T47D (cell line): Measurements from ENCODE around the gene FRS2.
A peak's percentile ranks its signal among the peaks of the same experiment; 100 is the strongest.
"Not testable (repeated sequence)": the region's sequence is repeated elsewhere in the genome, so short reads cannot be mapped to it uniquely, and the experiment has no call there.

ENCODE experiments used
- DNase-seq, 2 experiments: peaks; one replicate each; pipeline versions ENCODE4 v3.0.0 to v3.0.0-alpha.2; 2011 to 2012; ENCODE audit warnings: low read depth in 1 of 2, low spot score in 1 of 2
- JUND ChIP-seq: IDR thresholded peaks from 2 replicates; pipeline ENCODE4 v1.6.1; 2012; ENCODE audit warnings: low read depth
- in situ Hi-C: cut with HindIII; loops from 2 replicates; pipeline ENCODE4 v1.10.0; 2016; ENCODE audit warnings: low sequenced_read_pairs, low pct_unique_long_range_greater_than_20kb

FRS2 gene

DNA sequence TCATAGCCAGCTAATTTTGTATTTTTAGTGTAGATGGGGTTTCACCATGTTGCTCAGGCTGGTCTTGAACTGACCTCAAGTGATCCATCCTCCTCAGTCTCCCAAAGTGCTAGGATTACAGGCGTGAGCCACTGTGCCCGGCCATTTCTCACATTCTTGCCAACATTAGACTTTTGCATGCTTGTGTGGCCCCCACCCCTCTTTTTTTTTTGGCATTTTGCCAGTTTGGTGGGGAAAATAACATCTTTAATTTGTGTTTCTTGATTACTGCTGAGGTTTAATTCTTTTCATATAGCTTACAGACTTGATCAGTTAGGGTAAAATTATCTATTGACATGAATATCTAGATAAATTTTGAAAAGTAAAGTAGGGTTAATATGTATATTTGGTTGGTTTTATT lies 118.9 kb downstream of the FRS2 start:
- DNase-seq: no peak
- TF ChIP-seq JUND: no peak
- in situ Hi-C loops: no loop called here

DNA sequence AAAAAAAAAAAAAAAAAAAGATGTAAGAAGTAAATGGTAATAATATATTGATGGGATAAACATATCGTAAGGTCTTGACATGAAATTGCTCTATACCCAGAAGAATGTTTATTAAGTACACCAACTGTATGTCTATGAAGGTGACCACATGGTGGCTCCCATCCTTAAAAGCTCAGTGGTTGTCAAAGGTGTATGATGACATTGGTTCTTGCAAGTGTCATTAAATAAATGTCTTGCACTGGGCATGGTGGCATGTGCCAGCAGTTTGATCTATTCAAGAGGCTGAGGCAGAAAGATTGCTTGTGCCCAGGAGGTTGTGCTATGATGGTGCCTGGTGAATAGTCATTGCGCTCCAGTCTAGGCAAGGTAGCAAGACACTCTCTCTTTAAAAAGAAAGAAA lies 125.5 kb downstream of the FRS2 start:
- DNase-seq: peak in 1 of 2 experiments; percentile 58
- no peak for TF ChIP-seq JUND
- in situ Hi-C loops: no loop called here

DNA sequence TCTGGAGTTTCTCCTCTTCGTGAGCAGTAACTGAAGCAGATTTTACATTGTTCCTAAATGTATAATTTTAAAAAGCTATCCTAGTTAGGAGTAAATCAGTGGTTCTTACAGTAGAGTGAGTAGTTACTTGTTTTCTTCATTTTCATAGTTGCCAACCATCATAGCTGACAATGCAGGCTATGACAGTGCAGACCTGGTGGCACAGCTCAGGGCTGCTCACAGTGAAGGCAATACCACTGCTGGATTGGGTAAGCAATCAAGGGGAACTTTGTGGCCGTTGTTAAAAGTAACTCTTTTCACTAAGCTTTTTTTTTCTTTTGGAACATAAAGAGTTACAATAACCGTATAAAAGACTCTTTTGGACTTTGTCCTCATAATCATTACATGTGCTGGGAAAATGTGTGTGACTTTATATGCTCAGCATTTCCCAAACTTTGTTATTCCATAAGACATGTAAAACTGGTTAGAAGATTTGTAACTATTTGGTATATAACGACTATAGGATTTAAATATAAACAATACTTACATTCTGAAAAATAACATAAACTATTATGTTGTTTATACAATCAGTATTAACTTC lies 128.1 kb downstream of the FRS2 start:
- no peak for TF ChIP-seq JUND
- no peak for DNase-seq
- in situ Hi-C loops: no loop called here

DNA sequence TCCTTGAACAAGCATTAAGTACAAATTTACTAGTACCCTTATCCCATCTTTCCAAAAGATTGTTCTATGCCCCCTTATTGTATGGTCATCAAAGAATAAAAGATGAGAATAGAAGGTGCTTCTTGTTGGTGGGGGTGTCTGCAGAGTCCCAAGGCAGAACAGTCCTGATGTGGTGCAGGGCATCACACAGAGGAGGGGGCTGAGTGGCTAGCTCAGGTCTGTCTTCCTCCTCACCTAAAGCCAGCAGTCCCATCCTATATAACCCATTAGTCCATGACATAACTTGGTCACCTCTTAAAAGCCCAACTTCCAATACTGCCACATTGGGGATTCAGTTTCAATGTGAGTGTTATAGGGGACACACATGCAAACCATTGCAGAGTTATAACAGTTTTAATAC lies 130.6 kb downstream of the FRS2 start:
- in situ Hi-C loops: no loop called here
- no peak for TF ChIP-seq JUND
- DNase-seq: no peak

DNA sequence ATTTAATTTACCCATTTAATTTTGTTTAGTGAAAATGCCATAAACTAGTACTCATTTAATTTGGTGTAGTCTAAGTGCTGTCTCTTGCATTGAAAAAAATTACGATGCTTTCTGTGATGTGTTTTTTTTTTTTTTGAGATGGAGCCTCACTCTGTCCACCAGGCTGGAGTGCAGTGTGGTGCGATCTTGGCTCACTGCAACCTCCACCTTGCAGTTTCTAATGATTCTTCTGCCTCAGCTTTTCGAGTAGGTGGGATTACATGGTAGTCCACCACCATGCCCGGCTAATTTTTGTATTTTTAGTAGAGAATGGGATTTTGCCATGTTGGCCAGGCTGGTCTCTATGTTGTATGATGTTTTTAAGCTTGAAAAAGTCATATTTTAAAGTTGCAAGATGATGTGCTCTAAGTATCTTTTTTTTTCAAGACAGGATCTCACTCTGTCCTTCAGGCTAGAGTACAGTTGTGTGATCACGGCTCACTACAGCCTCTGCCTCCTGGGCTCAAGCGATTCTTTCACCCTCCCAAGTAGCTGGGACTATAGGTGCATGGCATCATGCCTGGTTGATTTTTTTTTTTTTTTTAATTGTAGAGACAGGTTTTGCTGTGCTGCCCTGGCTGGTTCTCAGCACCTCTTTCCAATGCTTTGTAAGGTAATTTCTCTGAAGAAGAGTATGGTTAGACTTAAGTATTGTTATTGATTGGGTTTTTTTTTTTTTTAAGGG lies 131.9 kb downstream of the FRS2 start:
- in situ Hi-C loops: no loop called here
- TF ChIP-seq JUND: no peak
- no peak for DNase-seq

DNA sequence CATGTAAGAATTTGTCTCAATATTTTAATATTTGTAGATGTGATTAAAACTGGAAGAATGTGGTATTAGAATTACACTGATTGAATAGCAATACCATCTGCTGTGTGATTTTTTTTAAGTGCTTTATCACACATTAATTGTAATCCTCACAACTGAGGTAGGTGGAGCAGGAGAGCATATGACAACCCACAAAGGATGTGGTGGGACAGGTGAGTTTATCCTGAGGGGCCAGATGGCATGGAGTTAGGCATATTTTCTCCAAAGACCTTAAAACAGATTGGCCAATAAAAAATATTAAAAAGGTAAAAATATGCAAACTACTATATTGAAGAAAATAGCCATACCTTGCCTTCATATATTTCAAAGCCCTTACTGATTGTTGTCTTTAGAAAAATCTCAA lies 132.8 kb downstream of the FRS2 start:
- in situ Hi-C loops: no loop called here
- TF ChIP-seq JUND: no peak
- no peak for DNase-seq

DNA sequence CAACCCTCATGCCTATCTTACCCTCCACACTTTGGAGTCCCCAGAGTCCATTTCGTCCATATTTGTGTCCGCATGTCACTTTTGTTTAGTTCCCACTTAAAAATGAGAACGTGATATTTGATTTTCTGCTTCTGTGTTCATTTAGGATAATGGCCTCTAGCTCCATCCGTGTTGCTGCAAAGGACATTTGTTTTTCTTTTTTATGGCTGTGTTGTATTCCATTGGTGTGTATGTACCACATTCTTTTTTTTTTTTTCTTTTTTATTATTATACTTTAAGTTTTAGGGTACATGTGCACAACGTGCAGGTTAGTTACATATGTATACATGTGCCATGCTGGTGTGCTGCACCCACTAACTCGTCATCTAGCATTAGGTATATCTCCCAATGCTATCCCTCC lies 133.4 kb downstream of the FRS2 start:
- DNase-seq, in situ Hi-C loops: not testable (repeated sequence)

DNA sequence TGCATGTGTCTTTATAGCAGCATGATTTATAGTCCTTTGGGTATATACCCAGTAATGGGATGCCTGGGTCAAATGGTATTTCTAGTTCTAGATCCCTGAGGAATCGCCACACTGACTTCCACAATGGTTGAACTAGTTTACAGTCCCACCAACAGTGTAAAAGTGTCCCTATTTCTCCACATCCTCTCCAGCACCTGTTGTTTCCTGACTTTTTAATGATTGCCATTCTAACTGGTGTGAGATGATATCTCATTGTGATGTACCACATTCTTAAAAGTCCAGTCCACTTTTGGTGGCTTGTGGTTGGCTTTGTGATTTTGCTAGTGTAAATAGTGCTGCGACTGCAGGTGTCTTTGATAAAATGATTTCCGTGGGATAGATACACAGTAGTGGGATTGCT lies 134.1 kb downstream of the FRS2 start:
- DNase-seq, in situ Hi-C loops: not testable (repeated sequence)

DNA sequence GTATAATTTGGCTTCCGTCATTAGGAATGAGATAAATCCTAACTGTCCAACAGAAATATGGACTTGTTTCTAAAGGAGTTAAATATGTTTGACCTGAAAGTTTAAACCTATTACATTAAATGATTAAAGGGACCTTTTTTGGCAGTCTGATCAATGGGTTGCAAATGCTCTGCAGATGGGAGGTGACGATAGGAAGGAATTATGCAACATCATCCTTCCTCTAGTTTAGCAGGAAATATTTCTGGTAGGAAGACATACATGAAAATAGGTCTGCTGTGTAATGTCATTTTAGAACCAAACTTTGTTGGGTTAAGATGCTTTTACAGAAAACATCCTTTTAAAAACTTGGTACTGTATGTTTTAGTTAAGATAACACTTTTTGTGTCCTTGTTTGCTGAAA lies 137.9 kb downstream of the FRS2 start:
- TF ChIP-seq JUND: no peak
- DNase-seq: peak; percentile 17 to 26
- in situ Hi-C loops: no loop called here

DNA sequence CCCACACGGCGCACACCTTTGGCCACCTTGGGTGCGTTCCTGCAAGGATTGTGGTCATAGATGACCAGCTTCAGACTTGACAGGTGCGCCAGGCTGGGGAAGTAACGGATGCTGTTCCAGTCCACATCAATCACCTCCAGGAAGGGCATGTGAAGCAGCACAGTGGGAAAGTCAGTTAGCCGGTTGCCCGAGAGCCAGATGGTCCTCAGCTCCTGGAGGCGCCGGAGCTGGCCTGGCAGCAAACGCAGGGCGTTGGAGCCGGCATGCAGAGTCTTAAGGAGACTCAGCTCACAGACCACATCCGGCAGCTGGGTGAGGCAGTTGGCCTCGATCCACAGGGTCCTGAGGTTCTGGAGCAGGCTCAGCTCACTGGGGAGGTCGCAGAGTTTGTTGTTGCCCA lies 139.9 kb downstream of the FRS2 start:
- in situ Hi-C loops: no loop called here
- no peak for DNase-seq
- TF ChIP-seq JUND: no peak

DNA sequence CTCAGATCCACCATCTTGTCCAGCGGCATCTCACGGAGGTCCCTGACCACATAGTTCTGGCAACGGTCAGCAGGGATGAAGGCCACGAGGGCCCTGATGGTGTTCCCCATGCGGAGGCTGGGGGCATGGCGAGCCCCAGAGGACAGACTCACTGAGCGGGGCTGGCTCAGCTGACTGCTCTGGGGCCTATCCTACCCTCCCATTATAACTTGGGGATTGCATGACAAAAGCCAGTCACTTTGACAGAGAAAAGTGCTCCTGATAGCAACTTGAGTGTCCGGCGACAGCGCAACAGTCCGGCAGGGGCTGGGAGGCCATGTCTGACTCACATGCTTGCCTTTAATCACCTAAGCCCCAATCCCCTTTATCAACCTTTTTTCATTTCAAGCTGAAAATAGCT lies 140.5 kb downstream of the FRS2 start, which contains the start of gene LRRC10:
Gene LRRC10 (minus strand): TSS at position 179 of the 400 bp plus-strand sequence. CDS start 69 bp downstream, at position 110.
- in situ Hi-C loops: no loop called here
- TF ChIP-seq JUND: no peak
- DNase-seq: no peak

DNA sequence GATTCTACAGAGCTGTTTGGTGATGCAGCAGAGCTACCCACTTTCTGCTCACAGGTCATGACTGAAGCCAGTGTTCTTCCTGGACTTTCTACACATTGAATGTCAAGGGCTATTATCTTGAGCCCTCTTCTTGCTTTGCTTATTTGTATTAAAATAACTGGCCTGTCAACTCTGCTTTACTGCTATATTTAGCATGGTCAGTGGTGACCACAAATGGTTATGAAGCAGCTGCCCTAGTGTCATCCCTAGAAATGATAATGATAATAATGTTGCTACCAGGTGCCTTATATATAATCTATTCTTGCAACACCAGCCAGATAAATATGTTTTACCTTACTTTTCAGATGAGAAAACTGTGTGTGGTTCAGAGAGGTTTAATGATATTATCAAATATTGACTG lies 143.2 kb downstream of the FRS2 start:
- in situ Hi-C loops: no loop called here
- no peak for DNase-seq
- no peak for TF ChIP-seq JUND

DNA sequence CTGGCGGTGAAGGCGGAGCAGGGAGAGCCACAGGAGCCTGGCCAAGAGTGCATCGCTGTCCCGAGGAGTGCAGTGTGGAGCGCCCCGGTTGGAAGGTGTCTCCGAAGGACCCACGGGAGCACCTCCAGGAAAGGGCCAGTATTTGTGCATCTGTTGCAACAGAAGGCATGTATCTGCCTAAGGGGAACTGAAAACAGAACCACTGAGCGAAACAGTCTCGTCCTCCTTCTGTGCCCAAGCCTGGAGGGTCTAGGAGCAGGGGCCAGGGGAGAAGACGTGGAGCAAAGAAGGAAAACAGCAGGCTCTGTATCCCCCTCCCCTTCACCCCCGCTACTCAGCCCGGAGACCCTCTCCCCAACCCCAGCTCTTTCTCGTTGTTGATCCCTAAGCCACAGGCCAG lies 145.8 kb downstream of the FRS2 start:
- TF ChIP-seq JUND: no peak
- in situ Hi-C loops: no loop called here
- DNase-seq: no peak

DNA sequence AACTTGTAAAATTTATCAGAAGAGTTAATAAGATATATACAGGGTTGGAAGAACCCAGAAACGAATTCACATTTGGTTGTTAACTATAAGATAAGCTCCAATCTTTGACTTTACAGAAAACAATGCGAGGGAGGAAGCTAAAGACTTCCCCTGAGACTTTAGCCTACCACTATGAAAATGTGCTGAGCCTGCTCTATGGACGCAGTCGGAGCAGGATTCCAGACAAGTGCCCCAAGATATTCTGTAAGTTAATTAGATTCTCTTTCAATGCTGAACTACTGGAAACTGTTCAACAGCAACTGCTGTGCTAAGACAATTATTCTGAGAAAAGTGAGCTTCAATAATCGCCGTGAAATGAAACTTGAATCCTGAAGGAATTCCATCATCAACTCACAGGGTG lies 148.9 kb downstream of the FRS2 start:
- in situ Hi-C loops: no loop called here
- DNase-seq: no peak
- TF ChIP-seq JUND: no peak
